SK-N-MC (cell line): ENCODE measurements around the gene RAB40B.

ENCODE experiments used
- DNase-seq: peaks from one replicate; pipeline ENCODE4 v3.0.0-alpha.2; 2011; ENCODE audit warnings: low read depth, low spot score
- H3K27ac ChIP-seq: fragments of 200-600 bp; sonication (generic); 2 replicates; pipeline ENCODE4 v1.5.1; 2016; ENCODE audit warnings: mixed run types
- H3K36me3 ChIP-seq: fragments of 200-600 bp; sonication (generic); 2 replicates; pipeline ENCODE4 v1.6.1; 2017; ENCODE audit warnings: antibody characterized with exemption, low read length, mixed read lengths; ENCODE audit not compliant: insufficient read depth
- H3K4me3 ChIP-seq: fragments of 200-600 bp; sonication (generic); 2 replicates; pipeline ENCODE4 v1.5.1; 2016
- H3K9ac ChIP-seq: fragments of 200-600 bp; sonication (generic); 2 replicates; pipeline ENCODE4 v1.8.0; 2017; ENCODE audit warnings: mixed run types, mixed read lengths; ENCODE audit not compliant: insufficient read length
- H3K9me3 ChIP-seq: fragments of 200-600 bp; sonication (generic); 2 replicates; pipeline ENCODE4 v1.6.1; 2017; ENCODE audit warnings: low read depth, mild to moderate bottlenecking, antibody characterized with exemption, low read length, moderate library complexity, mixed read lengths
- EZH2 ChIP-seq: fragments of 200-600 bp; sonication (generic); IDR thresholded peaks from one replicate; pipeline ENCODE4 v1.6.1; 2017; ENCODE audit warnings: antibody characterized with exemption
- FOXP2 ChIP-seq: optimal IDR thresholded peaks from 2 replicates; pipeline ENCODE3; 2011; ENCODE audit warnings: mild to moderate bottlenecking, moderate library complexity; ENCODE audit not compliant: insufficient read depth; ENCODE audit errors: extremely low read length, control extremely low read depth
- POLR2AphosphoS5 ChIP-seq: IDR thresholded peaks from 2 replicates; pipeline ENCODE4 v1.6.1; 2012; ENCODE audit warnings: mild to moderate bottlenecking, low read depth, low read length, borderline replicate concordance

Gene RAB40B

GRCh38 chr17:82662711-82663261 is 35.7 kb downstream of the RAB40B start:
- Histone ChIP-seq H3K9ac (no peak overlapping the region), H3K36me3 (no peaks in the 10 kb centered on the region)
- TF ChIP-seq POLR2AphosphoS5 (no peak), EZH2 (no peak), FOXP2 (no peak)

GRCh38 chr17:82661717-82662683 is 36.5 kb downstream of the RAB40B start:
- Histone ChIP-seq H3K9me3 (no peaks in the 10 kb centered on the region), H3K9ac (no peak overlapping the region), H3K36me3 (no peaks in the 10 kb centered on the region), H3K27ac (no peak overlapping the region), H3K4me3 (no peak overlapping the region)
- DNase-seq: no peak
- no peak for TF ChIP-seq FOXP2
- TF ChIP-seq POLR2AphosphoS5: no peak
- TF ChIP-seq EZH2: no peak

More at GRCh38 chr17:82662711-82663261, 35.7 kb downstream of the RAB40B start:
- no peak for DNase-seq
- Histone ChIP-seq H3K4me3 (no peak overlapping the region), H3K27ac (no peak overlapping the region), H3K9me3 (no peaks in the 10 kb centered on the region)

GRCh38 chr17:82659886-82660285 is 38.6 kb downstream of the RAB40B start:
- H3K27ac ChIP-seq: no peak overlapping the region
- H3K9ac ChIP-seq: no peak overlapping the region
- no peak for DNase-seq
- no peak overlapping the region for H3K4me3 ChIP-seq
- no peaks in the 10 kb centered on the region for H3K36me3 ChIP-seq
- H3K9me3 ChIP-seq: no peaks in the 10 kb centered on the region
- no peak for TF ChIP-seq FOXP2
- TF ChIP-seq POLR2AphosphoS5: no peak
- TF ChIP-seq EZH2: no peak

- Histone ChIP-seq H3K36me3 (no peaks in the 10 kb centered on the region), H3K9me3 (no peaks in the 10 kb centered on the region), H3K27ac (no peak overlapping the region), H3K9ac (no peak overlapping the region), H3K4me3 (no peak overlapping the region)
- TF ChIP-seq POLR2AphosphoS5: no peak
- no peak for TF ChIP-seq EZH2
- TF ChIP-seq FOXP2: no peak
- DNase-seq: no peak
Observed at GRCh38 chr17:82658796-82659452, 39.6 kb downstream of the RAB40B start.

GRCh38 chr17:82658331-82658730 is 40.2 kb downstream of the RAB40B start:
- TF ChIP-seq FOXP2: no peak
- TF ChIP-seq POLR2AphosphoS5: no peak
- no peak for TF ChIP-seq EZH2
- H3K36me3 ChIP-seq: no peaks in the 10 kb centered on the region
- no peak overlapping the region for H3K9ac ChIP-seq
- no peak overlapping the region for H3K27ac ChIP-seq
- no peaks in the 10 kb centered on the region for H3K9me3 ChIP-seq
- H3K4me3 ChIP-seq: no peak overlapping the region
- DNase-seq: no peak

GRCh38 chr17:82657926-82658325 is 40.6 kb downstream of the RAB40B start:
- no peak overlapping the region for H3K27ac ChIP-seq

GRCh38 chr17:82656266-82656665 is 42.2 kb downstream of the RAB40B start:
- Histone ChIP-seq H3K9ac (no peak overlapping the region), H3K9me3 (no peaks in the 10 kb centered on the region), H3K4me3 (no peak overlapping the region), H3K27ac (no peak overlapping the region), H3K36me3 (no peaks in the 10 kb centered on the region)
- DNase-seq: no peak
- TF ChIP-seq EZH2 (no peak), FOXP2 (no peak), POLR2AphosphoS5 (no peak)

More at GRCh38 chr17:82657926-82658325, 40.6 kb downstream of the RAB40B start:
- no peak overlapping the region for H3K4me3 ChIP-seq
- no peak overlapping the region for H3K9ac ChIP-seq
- no peak for TF ChIP-seq EZH2
- TF ChIP-seq FOXP2: no peak
- TF ChIP-seq POLR2AphosphoS5: no peak
- DNase-seq: no peak
- no peaks in the 10 kb centered on the region for H3K36me3 ChIP-seq
- no peaks in the 10 kb centered on the region for H3K9me3 ChIP-seq

- H3K27ac ChIP-seq: no peak overlapping the region
- H3K9me3 ChIP-seq: no peaks in the 10 kb centered on the region
- H3K36me3 ChIP-seq: no peaks in the 10 kb centered on the region
- DNase-seq: no peak
- H3K9ac ChIP-seq: no peak overlapping the region
- TF ChIP-seq POLR2AphosphoS5: no peak
- no peak for TF ChIP-seq EZH2
- no peak for TF ChIP-seq FOXP2
- H3K4me3 ChIP-seq: no peak overlapping the region
Observed at GRCh38 chr17:82655523-82655922, 43.0 kb downstream of the RAB40B start.
